ENCODE results near the gene SP4. TPM values are rescaled to one million over a fixed set of nuclear protein-coding genes. Genes with fewer than 3 reads are reported as not detected.

Gene SP4
- total RNA-seq, 2 donors from 2014 or later = 12.7 to 16.8 TPM

DNA sequence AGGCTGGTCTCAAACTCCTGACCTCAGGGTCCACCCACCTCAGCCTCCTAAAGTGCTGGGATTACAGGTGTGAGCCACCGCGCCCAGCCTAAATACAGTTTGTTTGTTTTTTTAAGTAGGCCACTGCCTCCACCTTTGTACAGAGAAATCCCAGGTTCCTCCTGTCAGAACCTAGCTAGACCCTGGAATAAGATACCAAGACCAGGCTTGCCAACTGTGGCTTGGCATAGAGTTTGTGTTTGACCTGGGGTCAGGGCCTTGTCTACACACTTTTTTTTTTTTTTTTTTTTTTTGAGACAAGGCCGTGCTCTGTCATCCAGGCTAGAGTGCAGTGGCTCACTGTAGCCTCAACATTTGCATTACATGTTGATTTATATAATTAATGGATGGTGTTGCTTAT lies 80.7 kb downstream of the SP4 start:
- peaks cover 4% of the 10 kb centered on the region for H3K4me1 Mint-ChIP-seq
- no peak overlapping the region for H3K9ac ChIP-seq (ENCODE audit: extremely low read depth, low read length, poor library complexity, severe bottlenecking)
- peaks cover 37% of the 10 kb centered on the region for H3K9me3 ChIP-seq (ENCODE audit: control insufficient read depth, low read length)
- H3K27me3 Mint-ChIP-seq (ENCODE audit: insufficient read depth) = no peaks in the 10 kb centered on the region
- H3K27ac ChIP-seq (ENCODE audit: low read depth, low read length) = no peak overlapping the region
- H3K36me3 Mint-ChIP-seq (ENCODE audit: low read depth) = peaks cover 23% of the 10 kb centered on the region
- TF ChIP-seq, protein P1, sequence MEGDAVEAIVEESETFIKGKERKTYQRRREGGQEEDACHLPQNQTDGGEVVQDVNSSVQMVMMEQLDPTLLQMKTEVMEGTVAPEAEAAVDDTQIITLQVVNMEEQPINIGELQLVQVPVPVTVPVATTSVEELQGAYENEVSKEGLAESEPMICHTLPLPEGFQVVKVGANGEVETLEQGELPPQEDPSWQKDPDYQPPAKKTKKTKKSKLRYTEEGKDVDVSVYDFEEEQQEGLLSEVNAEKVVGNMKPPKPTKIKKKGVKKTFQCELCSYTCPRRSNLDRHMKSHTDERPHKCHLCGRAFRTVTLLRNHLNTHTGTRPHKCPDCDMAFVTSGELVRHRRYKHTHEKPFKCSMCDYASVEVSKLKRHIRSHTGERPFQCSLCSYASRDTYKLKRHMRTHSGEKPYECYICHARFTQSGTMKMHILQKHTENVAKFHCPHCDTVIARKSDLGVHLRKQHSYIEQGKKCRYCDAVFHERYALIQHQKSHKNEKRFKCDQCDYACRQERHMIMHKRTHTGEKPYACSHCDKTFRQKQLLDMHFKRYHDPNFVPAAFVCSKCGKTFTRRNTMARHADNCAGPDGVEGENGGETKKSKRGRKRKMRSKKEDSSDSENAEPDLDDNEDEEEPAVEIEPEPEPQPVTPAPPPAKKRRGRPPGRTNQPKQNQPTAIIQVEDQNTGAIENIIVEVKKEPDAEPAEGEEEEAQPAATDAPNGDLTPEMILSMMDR (conservative IDR thresholded peaks at IDR 0.05) = no peak
- no peaks in the 10 kb centered on the region for H3K27me3 ChIP-seq (ENCODE audit: control insufficient read depth, insufficient read depth, low read length, poor library complexity, severe bottlenecking)
- H3K36me3 ChIP-seq (ENCODE audit: control insufficient read depth, insufficient read depth, low read length) = no peaks in the 10 kb centered on the region
- no peak overlapping the region for H3K4me3 ChIP-seq (ENCODE audit: low read length)
- WGBS, 2 experiments (ENCODE audit: insufficient coverage in 1 of 2, insufficient read length in 1 of 2) = 98 to 100% methylated on average over 1 to 3 of the region's 3 CpGs
- H3K4me3 Mint-ChIP-seq = no peak overlapping the region
- no peak overlapping the region for H3K27ac Mint-ChIP-seq
- H3K4me1 ChIP-seq (ENCODE audit: control insufficient read depth, insufficient read depth, low read length) = no peaks in the 10 kb centered on the region
- peaks cover 18% of the 10 kb centered on the region for H3K9me3 Mint-ChIP-seq
- DNase-seq = no peak

DNA sequence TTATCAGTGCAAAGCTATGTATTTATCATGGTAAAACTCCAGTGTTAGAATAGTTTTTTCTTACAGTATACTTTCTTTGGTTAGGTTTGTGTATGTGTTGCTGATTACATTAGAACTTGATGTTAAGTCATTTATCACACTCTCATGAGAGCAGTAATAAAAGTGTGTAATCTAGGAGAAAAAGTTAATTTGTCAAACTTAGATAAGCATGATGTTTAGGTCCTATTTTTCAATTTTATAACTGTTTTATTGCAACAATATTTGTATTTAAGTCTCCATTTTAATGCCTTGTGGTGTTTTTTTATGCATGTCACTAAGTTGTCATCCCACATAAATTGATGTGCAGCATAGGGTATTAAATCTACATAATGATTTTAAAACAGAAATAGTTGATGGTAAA lies 86.2 kb downstream of the SP4 start:
- Mint-ChIP-seq H3K36me3 (ENCODE audit: low read depth) (peaks cover 8% of the 10 kb centered on the region), H3K27ac (no peak overlapping the region), H3K27me3 (ENCODE audit: insufficient read depth) (no peaks in the 10 kb centered on the region), H3K4me1 (peaks cover 1% of the 10 kb centered on the region), H3K4me3 (no peak overlapping the region), H3K9me3 (no peaks in the 10 kb centered on the region)
- H3K9me3 ChIP-seq (ENCODE audit: control insufficient read depth, low read length) = peaks cover 6% of the 10 kb centered on the region
- TF ChIP-seq, protein P1 (conservative IDR thresholded peaks at IDR 0.05) = no peak
- no peaks in the 10 kb centered on the region for H3K27me3 ChIP-seq (ENCODE audit: control insufficient read depth, insufficient read depth, low read length, poor library complexity, severe bottlenecking)
- no peaks in the 10 kb centered on the region for H3K36me3 ChIP-seq (ENCODE audit: control insufficient read depth, insufficient read depth, low read length)
- no peak for DNase-seq
- H3K9ac ChIP-seq (ENCODE audit: extremely low read depth, low read length, poor library complexity, severe bottlenecking) = no peak overlapping the region
- no peak overlapping the region for H3K27ac ChIP-seq (ENCODE audit: low read depth, low read length)
- peaks cover 4% of the 10 kb centered on the region for H3K4me1 ChIP-seq (ENCODE audit: control insufficient read depth, insufficient read depth, low read length)
- no peak overlapping the region for H3K4me3 ChIP-seq (ENCODE audit: low read length)

DNA sequence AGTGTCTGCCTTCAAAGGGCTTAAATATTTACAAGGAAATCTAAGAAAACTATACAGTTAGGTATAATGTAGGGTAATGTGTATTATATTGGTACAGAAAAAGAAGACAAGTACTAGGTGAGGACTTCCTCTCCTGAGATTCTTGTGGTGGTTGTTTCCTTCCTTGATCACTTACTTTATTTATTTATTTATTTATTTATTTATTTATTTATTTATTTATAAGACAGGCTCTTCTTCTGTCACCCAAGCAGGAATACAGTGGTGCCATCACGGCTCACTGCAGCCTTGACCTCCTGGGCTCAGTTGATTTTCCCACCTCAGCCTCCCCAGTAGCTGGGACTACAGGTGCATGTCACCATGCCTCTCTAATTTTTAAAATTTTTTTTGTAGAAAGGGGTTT lies 96.8 kb downstream of the SP4 start:
- Histone ChIP-seq H3K27me3 (ENCODE audit: control insufficient read depth, insufficient read depth, low read length, poor library complexity, severe bottlenecking) (peaks cover 5% of the 10 kb centered on the region), H3K36me3 (ENCODE audit: control insufficient read depth, insufficient read depth, low read length) (no peaks in the 10 kb centered on the region), H3K27ac (ENCODE audit: low read depth, low read length) (no peak overlapping the region), H3K4me3 (ENCODE audit: low read length) (no peak overlapping the region), H3K9ac (ENCODE audit: extremely low read depth, low read length, poor library complexity, severe bottlenecking) (no peak overlapping the region), H3K9me3 (ENCODE audit: control insufficient read depth, low read length) (peaks cover 13% of the 10 kb centered on the region), H3K4me1 (ENCODE audit: control insufficient read depth, insufficient read depth, low read length) (no peaks in the 10 kb centered on the region)
- H3K4me1 Mint-ChIP-seq = no peaks in the 10 kb centered on the region
- peaks cover 25% of the 10 kb centered on the region for H3K9me3 Mint-ChIP-seq
- no peak for DNase-seq
- WGBS, 2 experiments (ENCODE audit: insufficient coverage in 1 of 2, insufficient read length in 1 of 2) = 83 to 95% methylated on average over 1 of the region's 1 CpG
- H3K36me3 Mint-ChIP-seq (ENCODE audit: low read depth) = no peaks in the 10 kb centered on the region
- peaks cover 6% of the 10 kb centered on the region for H3K27me3 Mint-ChIP-seq (ENCODE audit: insufficient read depth)
- TF ChIP-seq, protein P1 (conservative IDR thresholded peaks at IDR 0.05) = no peak
- H3K4me3 Mint-ChIP-seq = no peak overlapping the region
- H3K27ac Mint-ChIP-seq = no peak overlapping the region
